Ovary (tissue), 3 donors: ENCODE results near the gene AGR2.

Experiments used
- POLR2A ChIP-seq: fragments of 450-650 bp; IDR thresholded peaks from one replicate; pipeline ENCODE4 v1.6.1; 2017; ENCODE audit warnings: antibody characterized with exemption, mild to moderate bottlenecking, moderate library complexity
- TF ChIP-seq, protein P1 (sequence below), 3 donors: fragments of 450-650 bp in 2 of 3; fragments of 200-600 bp in 1 of 3; IDR thresholded peaks; one replicate each; pipeline versions ENCODE4 v1.5.1 to v1.8.0; 2016 to 2022; ENCODE audit warnings: antibody characterized with exemption in 3 of 3, mild to moderate bottlenecking in 1 of 3
- donor health status: DM: no; HTN: no; CAD: no.

DNA sequence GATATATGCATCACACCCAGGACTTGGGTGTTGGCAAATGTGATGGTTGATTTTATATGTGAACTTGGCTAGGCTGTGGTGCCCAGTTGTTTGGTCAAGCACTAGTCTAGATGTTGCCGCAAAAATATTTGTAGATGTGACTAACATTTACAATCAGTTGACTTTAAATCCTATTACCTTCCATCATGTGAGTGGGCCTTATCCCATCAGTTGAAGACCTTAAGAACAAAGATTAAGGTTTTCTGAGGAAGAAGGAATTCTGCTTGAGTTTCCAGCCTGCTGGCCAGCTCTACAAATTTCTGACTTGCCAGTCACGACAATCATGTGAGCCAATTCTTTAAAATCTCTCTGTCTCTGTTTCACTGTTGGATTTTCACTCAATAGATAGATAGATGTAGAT, 30.9 kb downstream of the AGR2 start:
- TF ChIP-seq, protein P1, sequence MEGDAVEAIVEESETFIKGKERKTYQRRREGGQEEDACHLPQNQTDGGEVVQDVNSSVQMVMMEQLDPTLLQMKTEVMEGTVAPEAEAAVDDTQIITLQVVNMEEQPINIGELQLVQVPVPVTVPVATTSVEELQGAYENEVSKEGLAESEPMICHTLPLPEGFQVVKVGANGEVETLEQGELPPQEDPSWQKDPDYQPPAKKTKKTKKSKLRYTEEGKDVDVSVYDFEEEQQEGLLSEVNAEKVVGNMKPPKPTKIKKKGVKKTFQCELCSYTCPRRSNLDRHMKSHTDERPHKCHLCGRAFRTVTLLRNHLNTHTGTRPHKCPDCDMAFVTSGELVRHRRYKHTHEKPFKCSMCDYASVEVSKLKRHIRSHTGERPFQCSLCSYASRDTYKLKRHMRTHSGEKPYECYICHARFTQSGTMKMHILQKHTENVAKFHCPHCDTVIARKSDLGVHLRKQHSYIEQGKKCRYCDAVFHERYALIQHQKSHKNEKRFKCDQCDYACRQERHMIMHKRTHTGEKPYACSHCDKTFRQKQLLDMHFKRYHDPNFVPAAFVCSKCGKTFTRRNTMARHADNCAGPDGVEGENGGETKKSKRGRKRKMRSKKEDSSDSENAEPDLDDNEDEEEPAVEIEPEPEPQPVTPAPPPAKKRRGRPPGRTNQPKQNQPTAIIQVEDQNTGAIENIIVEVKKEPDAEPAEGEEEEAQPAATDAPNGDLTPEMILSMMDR (IDR thresholded peaks at IDR 0.05): no peak
- no peak for TF ChIP-seq POLR2A
